HCT116 (cell line): ENCODE measurements around the gene LSAMP. TPM values are rescaled to one million over a fixed set of nuclear protein-coding genes. Genes with fewer than 3 reads are reported as not detected.

Source experiments
- ATAC-seq: fragments of 200-7000 bp; cut with Tn5 transposase; 2 replicates; pipeline ENCODE4 v1.9.1; 2020; ENCODE audit warnings: mild to moderate bottlenecking, moderate library complexity
- BruUV-seq: library from RNA; stranded (reverse); fragments of 400-500 nt; replicated peaks from 2 replicates; lab custom pipeline; 2021; lab: Mats Ljungman, UMichigan
- CTCF ChIA-PET: fragments of 300-600 bp; sonication (Branson Sonifier 250); formaldehyde crosslinking; loops from one replicate; lab custom pipeline; 2021; ENCODE audit warnings: antibody characterized with exemption; lab: Charles Lee
- POLR2A ChIA-PET: fragments of 300-600, 350-600 bp; sonication (Branson Sonifier 250); formaldehyde crosslinking; loops from one replicate; lab custom pipeline; 2021; ENCODE audit warnings: antibody characterized with exemption; lab: Charles Lee
- RAD21 ChIA-PET, 2 experiments: fragments of 300-600 bp; sonication (Branson Sonifier 250); formaldehyde crosslinking; loops; one replicate each; lab custom pipeline; 2023; ENCODE audit warnings: low total read pairs in 2 of 2; ENCODE audit not compliant: uncharacterized antibody in 2 of 2, unreplicated experiment in 2 of 2, low non-redundant PET in 1 of 2; lab: Charles Lee
- DNase-seq: peaks from one replicate; pipeline ENCODE4 v3.0.0-alpha.2; 2010; ENCODE audit warnings: low read depth, low spot score
- H2AFZ ChIP-seq: fragments of 200-600 bp; shearing (Covaris generic), sonication (generic); 2 replicates; pipeline ENCODE4 v1.6.1; 2017; ENCODE audit warnings: low read depth, mixed run types, mixed read lengths, antibody characterized with exemption, low read length; ENCODE audit not compliant: poor library complexity, severe bottlenecking
- H3K27ac ChIP-seq: 2 replicates; pipeline ENCODE4 v1.5.1; 2012; ENCODE audit warnings: low read depth, low read length
- H3K27me3 ChIP-seq: fragments of 200-600 bp; sonication (generic); 2 replicates; pipeline ENCODE4 v1.6.1; 2016; ENCODE audit warnings: mixed run types, low read length, mixed read lengths; ENCODE audit not compliant: insufficient read depth
- H3K36me3 ChIP-seq, 2 experiments: fragments of 200-500 bp in 1 of 2; fragments of 200-600 bp in 1 of 2; sonication (Bioruptor generic) in 1 of 2; sonication (generic) in 1 of 2; 2 replicates each; pipeline versions ENCODE4 v1.5.1 to v1.6.1; 2014 to 2016; ENCODE audit warnings: low read length in 2 of 2, inconsistent platforms in 1 of 2, mixed read lengths in 1 of 2, mixed run types in 1 of 2; ENCODE audit not compliant: insufficient read depth in 2 of 2, control insufficient read depth in 1 of 2
- H3K4me1 ChIP-seq, 2 experiments: fragments of 200-600 bp in 1 of 2; sonication (generic) in 1 of 2; 2 replicates each; pipeline versions ENCODE4 v1.5.1 to v1.6.1; 2012 to 2017; ENCODE audit warnings: low read length in 2 of 2, inconsistent platforms in 1 of 2, mild to moderate bottlenecking in 1 of 2, mixed read lengths in 1 of 2, mixed run types in 1 of 2, moderate library complexity in 1 of 2; ENCODE audit not compliant: insufficient read depth in 2 of 2, control insufficient read depth in 1 of 2
- H3K4me2 ChIP-seq: fragments of 200-600 bp; sonication (generic); 2 replicates; pipeline ENCODE4 v1.6.1; 2017; ENCODE audit warnings: mixed run types, low read length, mixed read lengths
- H3K4me3 ChIP-seq, 2 experiments: fragments of 200-600 bp in 1 of 2; sonication (generic) in 1 of 2; replicated peaks in 1 of 2; 2 replicates each; pipeline ENCODE4 v1.5.1; 2011 to 2016; ENCODE audit warnings: low read length in 2 of 2, control low read depth in 1 of 2, low read depth in 1 of 2, mild to moderate bottlenecking in 1 of 2, mixed read lengths in 1 of 2, mixed run types in 1 of 2
- H3K79me2 ChIP-seq: fragments of 200-600 bp; sonication (generic); 2 replicates; pipeline ENCODE4 v1.6.1; 2017; ENCODE audit warnings: mild to moderate bottlenecking, mixed run types, low read length, moderate library complexity, mixed read lengths; ENCODE audit not compliant: insufficient read depth
- H3K9ac ChIP-seq: fragments of 200-600 bp; sonication (generic); 2 replicates; pipeline ENCODE4 v1.6.1; 2016; ENCODE audit warnings: low read length, mixed read lengths
- H3K9me2 ChIP-seq: fragments of 200-600 bp; sonication (generic), shearing (Covaris generic); 2 replicates; pipeline ENCODE4 v1.6.1; 2017; ENCODE audit warnings: mixed run types, mild to moderate bottlenecking, moderate library complexity; ENCODE audit not compliant: insufficient read depth
- H3K9me3 ChIP-seq, 2 experiments: fragments of 200-500 bp in 1 of 2; fragments of 200-600 bp in 1 of 2; sonication (Bioruptor generic) in 1 of 2; sonication (generic) in 1 of 2; 2 replicates each; pipeline ENCODE4 v1.6.1; 2014 to 2017; ENCODE audit warnings: low read length in 2 of 2, mixed read lengths in 2 of 2, inconsistent platforms in 1 of 2, low read depth in 1 of 2, mild to moderate bottlenecking in 1 of 2, mixed run types in 1 of 2, moderate library complexity in 1 of 2; ENCODE audit not compliant: control insufficient read depth in 1 of 2, insufficient read depth in 1 of 2
- H4K20me1 ChIP-seq: fragments of 200-600 bp; sonication (generic), shearing (Covaris generic); 2 replicates; pipeline ENCODE4 v1.6.1; 2017; ENCODE audit warnings: mixed run types, mild to moderate bottlenecking, moderate library complexity; ENCODE audit not compliant: insufficient read depth
- EZH2phosphoT487 ChIP-seq: fragments of 200-600 bp; IDR thresholded peaks from 2 replicates; pipeline ENCODE4 v1.6.1; 2018; ENCODE audit warnings: antibody characterized with exemption, borderline replicate concordance
- POLR2A ChIP-seq: IDR thresholded peaks from 2 replicates; pipeline ENCODE4 v1.7.0; 2011; ENCODE audit warnings: borderline replicate concordance; ENCODE audit not compliant: insufficient read depth, insufficient read length; ENCODE audit errors: extremely low read depth
- RAD21 ChIP-seq: IDR thresholded peaks from 2 replicates; pipeline ENCODE4 v1.6.1; 2012; ENCODE audit warnings: low read depth, mild to moderate bottlenecking
- intact Hi-C: fragments of 100-400 bp; cut with micrococcal nuclease; formaldehyde crosslinking; loops from 2 replicates; pipeline ENCODE4 v1.10.0; 2022
- total RNA-seq: library from RNA; stranded (reverse); gene quantifications from one replicate; pipeline ENCODE4 v1.2.1, GENCODE V29; 2021; ENCODE audit not compliant: unreplicated experiment
- TF ChIP-seq, protein P1 (sequence below), 3 experiments: fragments of 200-600 bp in 1 of 3; sonication (generic) in 1 of 3; IDR thresholded peaks in 2 of 3; conservative IDR thresholded peaks in 1 of 3; 2 replicates each; pipeline ENCODE4 v1.5.1; 2012 to 2017; ENCODE audit warnings: low read depth in 2 of 3, low read length in 2 of 3, antibody characterized with exemption in 1 of 3, borderline replicate concordance in 1 of 3, control low read depth in 1 of 3, mild to moderate bottlenecking in 1 of 3, mixed read lengths in 1 of 3, mixed run types in 1 of 3, moderate library complexity in 1 of 3; ENCODE audit not compliant: insufficient read depth in 1 of 3
- TF ChIP-seq, protein P2 (sequence below): IDR thresholded peaks from 2 replicates; pipeline ENCODE4 v1.6.1; 2012; ENCODE audit warnings: low read depth
- TF ChIP-seq, protein P3 (sequence below): IDR thresholded peaks from 2 replicates; pipeline ENCODE4 v1.6.1; 2012

LSAMP gene
- total RNA-seq, 1 experiment from 2014 or later = 0.25 TPM

DNA sequence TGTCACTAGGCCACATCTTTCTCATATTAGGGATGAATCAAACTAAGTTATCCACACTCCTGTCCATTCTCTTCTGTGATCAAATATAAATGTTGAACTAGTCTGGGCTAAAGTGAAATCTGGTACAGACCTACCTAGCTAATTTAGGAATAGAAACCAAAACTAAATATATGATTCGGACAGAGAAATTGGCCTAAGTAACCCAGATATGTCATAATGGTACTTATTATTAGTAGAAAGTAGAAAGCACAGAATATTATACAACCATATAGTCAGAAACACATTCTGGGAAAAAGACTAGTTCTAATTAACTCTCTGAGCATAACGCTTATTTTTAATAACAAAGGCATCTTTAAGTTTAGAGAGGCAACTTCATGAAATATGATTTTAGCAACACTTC lies 389.0 kb downstream of the LSAMP start:
- Histone ChIP-seq H3K9ac (no peak overlapping the region), H3K4me1 (peaks cover 5 to 16% of the 10 kb centered on the region in 2 experiments; a peak in 3 of 4 replicates), H3K9me2 (no peaks in the 10 kb centered on the region), H3K9me3 (no peaks in the 10 kb centered on the region), H2AFZ (no peak overlapping the region), H3K79me2 (no peaks in the 10 kb centered on the region), H4K20me1 (no peaks in the 10 kb centered on the region), H3K27me3 (peaks cover 4% of the 10 kb centered on the region; the same call in 1 of the 2 replicates), H3K4me2 (no peak overlapping the region), H3K36me3 (no peaks in the 10 kb centered on the region), H3K4me3 (no peak overlapping the region), H3K27ac (no peak overlapping the region)
- DNase-seq = no peak
- TF ChIP-seq, protein P1, sequence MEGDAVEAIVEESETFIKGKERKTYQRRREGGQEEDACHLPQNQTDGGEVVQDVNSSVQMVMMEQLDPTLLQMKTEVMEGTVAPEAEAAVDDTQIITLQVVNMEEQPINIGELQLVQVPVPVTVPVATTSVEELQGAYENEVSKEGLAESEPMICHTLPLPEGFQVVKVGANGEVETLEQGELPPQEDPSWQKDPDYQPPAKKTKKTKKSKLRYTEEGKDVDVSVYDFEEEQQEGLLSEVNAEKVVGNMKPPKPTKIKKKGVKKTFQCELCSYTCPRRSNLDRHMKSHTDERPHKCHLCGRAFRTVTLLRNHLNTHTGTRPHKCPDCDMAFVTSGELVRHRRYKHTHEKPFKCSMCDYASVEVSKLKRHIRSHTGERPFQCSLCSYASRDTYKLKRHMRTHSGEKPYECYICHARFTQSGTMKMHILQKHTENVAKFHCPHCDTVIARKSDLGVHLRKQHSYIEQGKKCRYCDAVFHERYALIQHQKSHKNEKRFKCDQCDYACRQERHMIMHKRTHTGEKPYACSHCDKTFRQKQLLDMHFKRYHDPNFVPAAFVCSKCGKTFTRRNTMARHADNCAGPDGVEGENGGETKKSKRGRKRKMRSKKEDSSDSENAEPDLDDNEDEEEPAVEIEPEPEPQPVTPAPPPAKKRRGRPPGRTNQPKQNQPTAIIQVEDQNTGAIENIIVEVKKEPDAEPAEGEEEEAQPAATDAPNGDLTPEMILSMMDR (IDR thresholded peaks at IDR 0.05 in 2 of 3, conservative IDR thresholded peaks at IDR 0.05 in 1 of 3; ENCODE audit: borderline replicate concordance in 1 of 3, insufficient read depth in 1 of 3, low read depth in 2 of 3, low read length in 2 of 3) = no peak
- TF ChIP-seq EZH2phosphoT487 (no peak), POLR2A (no peak), RAD21 (no peak)
- TF ChIP-seq, protein P2, sequence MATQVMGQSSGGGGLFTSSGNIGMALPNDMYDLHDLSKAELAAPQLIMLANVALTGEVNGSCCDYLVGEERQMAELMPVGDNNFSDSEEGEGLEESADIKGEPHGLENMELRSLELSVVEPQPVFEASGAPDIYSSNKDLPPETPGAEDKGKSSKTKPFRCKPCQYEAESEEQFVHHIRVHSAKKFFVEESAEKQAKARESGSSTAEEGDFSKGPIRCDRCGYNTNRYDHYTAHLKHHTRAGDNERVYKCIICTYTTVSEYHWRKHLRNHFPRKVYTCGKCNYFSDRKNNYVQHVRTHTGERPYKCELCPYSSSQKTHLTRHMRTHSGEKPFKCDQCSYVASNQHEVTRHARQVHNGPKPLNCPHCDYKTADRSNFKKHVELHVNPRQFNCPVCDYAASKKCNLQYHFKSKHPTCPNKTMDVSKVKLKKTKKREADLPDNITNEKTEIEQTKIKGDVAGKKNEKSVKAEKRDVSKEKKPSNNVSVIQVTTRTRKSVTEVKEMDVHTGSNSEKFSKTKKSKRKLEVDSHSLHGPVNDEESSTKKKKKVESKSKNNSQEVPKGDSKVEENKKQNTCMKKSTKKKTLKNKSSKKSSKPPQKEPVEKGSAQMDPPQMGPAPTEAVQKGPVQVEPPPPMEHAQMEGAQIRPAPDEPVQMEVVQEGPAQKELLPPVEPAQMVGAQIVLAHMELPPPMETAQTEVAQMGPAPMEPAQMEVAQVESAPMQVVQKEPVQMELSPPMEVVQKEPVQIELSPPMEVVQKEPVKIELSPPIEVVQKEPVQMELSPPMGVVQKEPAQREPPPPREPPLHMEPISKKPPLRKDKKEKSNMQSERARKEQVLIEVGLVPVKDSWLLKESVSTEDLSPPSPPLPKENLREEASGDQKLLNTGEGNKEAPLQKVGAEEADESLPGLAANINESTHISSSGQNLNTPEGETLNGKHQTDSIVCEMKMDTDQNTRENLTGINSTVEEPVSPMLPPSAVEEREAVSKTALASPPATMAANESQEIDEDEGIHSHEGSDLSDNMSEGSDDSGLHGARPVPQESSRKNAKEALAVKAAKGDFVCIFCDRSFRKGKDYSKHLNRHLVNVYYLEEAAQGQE = no peak
- TF ChIP-seq, protein P3, sequence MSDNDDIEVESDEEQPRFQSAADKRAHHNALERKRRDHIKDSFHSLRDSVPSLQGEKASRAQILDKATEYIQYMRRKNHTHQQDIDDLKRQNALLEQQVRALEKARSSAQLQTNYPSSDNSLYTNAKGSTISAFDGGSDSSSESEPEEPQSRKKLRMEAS = no peak
- RAD21 ChIA-PET = no interaction called here
- no peak for ATAC-seq
- intact Hi-C loops = no loop called here
- BruUV-seq = no TSS peak
- POLR2A ChIA-PET = no interaction called here
- CTCF ChIA-PET = no interaction called here
